Fibroblast of lung (primary cell): ENCODE results near the gene AARS1.

Experiments used
- CTCF ChIP-seq, 2 donors: IDR thresholded peaks in 1 of 2; conservative IDR thresholded peaks in 1 of 2; 1 replicate in 1 of 2; 2 replicates in 1 of 2; pipeline ENCODE4 v1.5.1; 2011 to 2012; ENCODE audit warnings: low read length in 2 of 2, control low read depth in 1 of 2, inconsistent platforms in 1 of 2, low read depth in 1 of 2, mild to moderate bottlenecking in 1 of 2
- EZH2 ChIP-seq: IDR thresholded peaks from 2 replicates; pipeline ENCODE4 v1.5.1; 2012; ENCODE audit warnings: low read length, control low read depth, mild to moderate bottlenecking; ENCODE audit errors: missing control alignments

- no peak for TF ChIP-seq CTCF (conservative IDR thresholded peaks at IDR 0.05 in 1 of 2, IDR thresholded peaks at IDR 0.05 in 1 of 2; ENCODE audit: low read depth in 1 of 2, low read length in 2 of 2)
- no peak for TF ChIP-seq EZH2
Measured at GRCh38 chr16:70304892-70305448, 15.7 kb upstream of the AARS1 start.
